Prostate gland (tissue), 2 donors: Measurements from ENCODE around the gene ARHGAP32. TPM values are rescaled to one million over a fixed set of nuclear protein-coding genes. Genes with fewer than 3 reads are reported as not detected.
A peak's percentile ranks its signal among the peaks of the same experiment; 100 is the strongest.

Source experiments
- DNase-seq: peaks from one replicate; pipeline ENCODE4 v3.0.0-alpha.2; 2019; ENCODE audit warnings: low spot score
- H3K27ac ChIP-seq, 2 donors: fragments of 200-600 bp; sonication (generic); 2 replicates each; pipeline ENCODE4 v1.5.1; 2017 to 2019
- H3K27me3 ChIP-seq: fragments of 200-600 bp; sonication (generic); replicated peaks from 2 replicates; pipeline ENCODE4 v1.5.1; 2019; ENCODE audit not compliant: insufficient read depth
- H3K36me3 ChIP-seq, 2 donors: fragments of 200-600 bp; sonication (generic); 1 replicate in 1 of 2; 2 replicates in 1 of 2; pipeline versions ENCODE4 v1.5.1 to v1.8.1; 2017 to 2019
- H3K4me1 ChIP-seq: fragments of 200-600 bp; sonication (generic); replicated peaks from 2 replicates; pipeline ENCODE4 v1.5.1; 2019
- H3K4me3 ChIP-seq, 2 donors: fragments of 200-600 bp; sonication (generic); 2 replicates each; pipeline ENCODE4 v1.5.1; 2017 to 2019
- H3K9me3 ChIP-seq: fragments of 200-600 bp; sonication (generic); 2 replicates; pipeline ENCODE4 v1.5.1; 2017
- POLR2A ChIP-seq: fragments of 450-650 bp; IDR thresholded peaks from one replicate; pipeline ENCODE4 v1.6.1; 2016; ENCODE audit warnings: antibody characterized with exemption, mild to moderate bottlenecking
- POLR2AphosphoS5 ChIP-seq: sonication (generic); formaldehyde crosslinking; IDR thresholded peaks from one replicate; pipeline ENCODE4 v1.6.1; 2017; ENCODE audit warnings: antibody characterized with exemption
- WGBS: methylation state at CpG from one replicate; pipeline ENCODE4 v1.1.5; 2018; 5-methylcytosine and 5-hydroxymethylcytosine counted together
- intact Hi-C: fragments of 100-400 bp; cut with DNase I; formaldehyde crosslinking; loops from one replicate; pipeline ENCODE4 v1.14.2; 2022
- total RNA-seq, 2 donors: library from RNA; depleted of rRNA; stranded (reverse); fragments of >200 nt; gene quantifications; one replicate each; pipeline ENCODE4 v1.1.0, GENCODE V29; 2016
- TF ChIP-seq, protein P1 (sequence below), 4 experiments: fragments of 200-600 bp in 2 of 4; fragments of 450-650 bp in 2 of 4; sonication (generic) in 2 of 4; IDR thresholded peaks; 1 replicate in 3 of 4; 2 replicates in 1 of 4; pipeline ENCODE4 v1.5.1; 2016 to 2019; ENCODE audit warnings: antibody characterized with exemption in 4 of 4, mild to moderate bottlenecking in 2 of 4, moderate library complexity in 2 of 4

ARHGAP32 gene
- total RNA-seq, 2 donors from 2014 or later, result 20.8 to 42.6 TPM

DNA sequence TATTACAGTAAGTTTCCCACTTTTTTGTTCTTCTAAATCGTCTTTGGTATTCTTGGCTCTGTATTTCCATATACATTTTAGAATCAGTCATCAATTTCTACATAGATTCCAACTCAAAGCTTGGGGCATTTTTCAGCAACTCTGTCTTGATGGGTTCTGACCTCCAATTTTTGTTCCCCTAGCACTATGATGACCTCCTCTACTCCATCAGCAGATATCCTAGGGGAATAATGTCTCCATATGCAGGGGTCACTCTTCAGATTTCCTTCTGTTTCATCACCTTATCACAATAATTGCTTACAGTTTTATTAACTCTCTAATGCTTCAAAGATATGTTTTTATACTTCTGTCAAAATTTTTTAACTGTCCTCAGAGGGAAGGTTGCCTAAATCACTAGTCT lies 158.1 kb downstream of the ARHGAP32 start:
- Histone ChIP-seq H3K9me3 (no peaks in the 10 kb centered on the region), H3K36me3 (no peaks in the 10 kb centered on the region), H3K4me1 (no peaks in the 10 kb centered on the region), H3K4me3 (no peak overlapping the region), H3K27ac (no peak overlapping the region), H3K27me3 (no peaks in the 10 kb centered on the region)
- TF ChIP-seq POLR2AphosphoS5 (no peak), POLR2A (no peak)
- TF ChIP-seq, protein P1, sequence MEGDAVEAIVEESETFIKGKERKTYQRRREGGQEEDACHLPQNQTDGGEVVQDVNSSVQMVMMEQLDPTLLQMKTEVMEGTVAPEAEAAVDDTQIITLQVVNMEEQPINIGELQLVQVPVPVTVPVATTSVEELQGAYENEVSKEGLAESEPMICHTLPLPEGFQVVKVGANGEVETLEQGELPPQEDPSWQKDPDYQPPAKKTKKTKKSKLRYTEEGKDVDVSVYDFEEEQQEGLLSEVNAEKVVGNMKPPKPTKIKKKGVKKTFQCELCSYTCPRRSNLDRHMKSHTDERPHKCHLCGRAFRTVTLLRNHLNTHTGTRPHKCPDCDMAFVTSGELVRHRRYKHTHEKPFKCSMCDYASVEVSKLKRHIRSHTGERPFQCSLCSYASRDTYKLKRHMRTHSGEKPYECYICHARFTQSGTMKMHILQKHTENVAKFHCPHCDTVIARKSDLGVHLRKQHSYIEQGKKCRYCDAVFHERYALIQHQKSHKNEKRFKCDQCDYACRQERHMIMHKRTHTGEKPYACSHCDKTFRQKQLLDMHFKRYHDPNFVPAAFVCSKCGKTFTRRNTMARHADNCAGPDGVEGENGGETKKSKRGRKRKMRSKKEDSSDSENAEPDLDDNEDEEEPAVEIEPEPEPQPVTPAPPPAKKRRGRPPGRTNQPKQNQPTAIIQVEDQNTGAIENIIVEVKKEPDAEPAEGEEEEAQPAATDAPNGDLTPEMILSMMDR (IDR thresholded peaks at IDR 0.05), result no peak
- DNase-seq, result no peak
- intact Hi-C loops, result no loop called here
- 88% methylated on average over 1 of the region's 1 CpG for WGBS

DNA sequence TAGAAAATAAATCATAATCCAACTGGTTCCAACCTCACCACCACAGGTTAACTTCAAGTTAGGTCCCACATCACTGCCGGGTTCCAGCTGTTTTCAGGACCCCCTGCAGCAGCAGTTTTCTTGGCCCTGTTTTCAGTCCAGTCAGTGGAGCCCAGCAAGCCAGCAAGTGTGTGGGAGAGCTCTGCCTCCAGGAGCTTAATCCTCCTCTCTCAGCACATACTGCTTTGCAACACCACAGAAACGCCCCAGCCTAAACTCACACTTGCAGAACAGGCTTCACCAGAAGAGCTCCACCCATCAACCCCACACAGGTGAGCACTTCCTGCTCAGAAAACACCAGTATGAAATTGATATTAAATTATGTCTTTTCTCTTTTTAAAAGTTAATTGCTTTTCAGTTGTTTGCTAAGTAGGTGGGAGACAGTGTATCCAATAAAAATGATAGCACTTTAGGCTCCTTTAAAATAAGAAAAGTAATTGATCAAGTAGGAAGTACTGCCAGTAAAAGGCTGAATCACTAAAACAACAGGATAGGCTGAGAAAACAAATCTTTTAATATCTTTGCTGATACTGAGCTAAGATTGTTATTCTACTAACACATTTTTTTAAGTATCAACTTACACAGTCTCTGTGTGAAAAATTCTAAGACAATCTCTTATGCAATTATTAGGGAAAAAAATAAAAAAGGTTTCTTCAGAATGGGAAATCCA lies 168.0 kb downstream of the ARHGAP32 start:
- DNase-seq, result peak; percentile 87
- H3K4me3 ChIP-seq, result peak overlapping the region; percentile 20 to 31
- intact Hi-C loops, result no loop called here
- H3K36me3 ChIP-seq, result no peaks in the 10 kb centered on the region
- H3K4me1 ChIP-seq, result no peaks in the 10 kb centered on the region
- H3K27ac ChIP-seq, result peak overlapping the region; percentile 41 to 60
- TF ChIP-seq POLR2AphosphoS5 (peak; percentile 80), POLR2A (no peak)
- no peaks in the 10 kb centered on the region for H3K9me3 ChIP-seq
- WGBS, result 43% methylated on average over 2 of the region's 2 CpGs
- no peaks in the 10 kb centered on the region for H3K27me3 ChIP-seq

DNA sequence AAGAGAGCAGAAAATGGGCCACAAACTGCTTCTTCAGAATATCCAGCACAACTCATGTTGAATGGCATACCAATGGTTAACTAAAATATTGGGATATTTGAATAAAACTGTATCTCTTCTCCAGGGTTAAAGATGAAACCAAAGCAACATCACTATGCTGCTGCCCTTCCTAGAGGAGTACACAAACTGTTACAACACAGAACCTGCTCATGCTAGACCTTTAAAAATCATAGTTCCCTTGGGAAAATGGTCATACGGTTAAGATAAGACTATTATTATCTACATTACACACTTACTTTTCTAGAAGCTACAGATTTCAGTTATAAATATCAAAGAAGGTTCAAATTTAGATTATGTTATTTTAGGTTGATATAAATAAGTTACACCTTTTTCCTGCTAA lies 170.8 kb downstream of the ARHGAP32 start:
- Histone ChIP-seq H3K9me3 (no peaks in the 10 kb centered on the region), H3K27me3 (no peaks in the 10 kb centered on the region), H3K4me3 (no peak overlapping the region), H3K27ac (no peak overlapping the region), H3K4me1 (peaks cover 7% of the 10 kb centered on the region), H3K36me3 (no peaks in the 10 kb centered on the region)
- WGBS, result 52% methylated on average over 1 of the region's 1 CpG
- DNase-seq, result no peak
- intact Hi-C loops, result no loop called here
- TF ChIP-seq, protein P1 (IDR thresholded peaks at IDR 0.05), result no peak
- no peak for TF ChIP-seq POLR2A
- no peak for TF ChIP-seq POLR2AphosphoS5

DNA sequence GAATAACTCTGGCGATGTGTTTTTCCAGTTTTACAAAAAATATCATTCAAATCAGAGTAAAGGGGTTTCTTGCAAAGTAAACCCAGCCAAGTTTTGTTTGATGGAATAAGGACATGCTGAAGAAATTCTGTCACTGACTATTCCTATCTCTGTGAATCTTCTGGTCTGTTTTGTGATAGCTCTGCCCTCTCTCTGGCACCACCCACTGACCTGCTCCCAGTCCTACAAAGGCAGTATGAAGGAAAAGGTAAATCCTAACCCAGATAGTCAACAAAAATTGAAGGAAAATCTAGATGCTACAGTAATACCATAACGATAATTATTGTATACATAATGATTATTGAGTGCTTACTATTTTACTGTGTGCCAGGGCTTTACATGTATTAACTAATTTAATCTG lies 173.1 kb downstream of the ARHGAP32 start:
- Histone ChIP-seq H3K36me3 (no peaks in the 10 kb centered on the region), H3K9me3 (no peaks in the 10 kb centered on the region), H3K27ac (no peak overlapping the region), H3K4me1 (peaks cover 7% of the 10 kb centered on the region), H3K4me3 (no peak overlapping the region), H3K27me3 (no peaks in the 10 kb centered on the region)
- no peak for DNase-seq
- intact Hi-C loops, result no loop called here
- WGBS, result 91% methylated on average over 2 of the region's 2 CpGs
- TF ChIP-seq POLR2A, result no peak
- TF ChIP-seq POLR2AphosphoS5, result no peak
- TF ChIP-seq, protein P1 (IDR thresholded peaks at IDR 0.05), result no peak

DNA sequence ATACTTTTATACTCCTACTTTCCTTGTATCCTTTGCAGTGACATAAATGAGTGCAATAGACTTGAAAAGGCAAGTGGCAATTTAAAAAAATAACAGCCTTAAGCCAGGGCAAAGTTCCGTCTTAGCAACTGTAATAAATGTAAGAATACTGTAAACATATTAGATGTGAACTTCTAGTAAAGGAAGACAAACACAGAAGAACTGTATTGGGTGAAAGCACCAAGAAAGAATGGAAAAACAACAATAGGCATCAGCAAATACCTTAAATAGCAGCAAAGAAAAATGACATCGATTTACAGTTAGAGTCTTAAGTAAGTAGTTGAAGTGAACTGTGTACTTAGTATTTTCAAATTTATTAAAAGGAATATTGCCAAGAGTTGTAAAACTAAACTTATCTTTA lies 174.0 kb downstream of the ARHGAP32 start:
- intact Hi-C loops, result no loop called here
- WGBS, result 30% methylated on average over 2 of the region's 2 CpGs
- TF ChIP-seq POLR2AphosphoS5 (no peak), POLR2A (no peak)
- TF ChIP-seq, protein P1 (IDR thresholded peaks at IDR 0.05), result no peak
- H3K27me3 ChIP-seq, result no peaks in the 10 kb centered on the region
- no peak for DNase-seq
- peaks cover 7% of the 10 kb centered on the region for H3K4me1 ChIP-seq
- H3K36me3 ChIP-seq, result no peaks in the 10 kb centered on the region
- H3K9me3 ChIP-seq, result no peaks in the 10 kb centered on the region
- H3K27ac ChIP-seq, result no peak overlapping the region
- H3K4me3 ChIP-seq, result no peak overlapping the region
